Endothelial cell of umbilical vein (primary cell): Measurements from ENCODE around the gene CDH3. TPM values are rescaled to one million over a fixed set of nuclear protein-coding genes. Genes with fewer than 3 reads are reported as not detected.

Experiments
- BruUV-seq: library from RNA; stranded (reverse); fragments of 400-500 nt; replicated peaks from 2 replicates; lab custom pipeline; 2021; lab: Mats Ljungman, UMichigan
- CTCF ChIA-PET: fragments of 300-600, 350-600 bp; sonication (Branson Sonifier 250); formaldehyde crosslinking; loops from one replicate; lab custom pipeline; 2021; ENCODE audit warnings: antibody characterized with exemption, inconsistent platforms; lab: Charles Lee
- POLR2A ChIA-PET: fragments of 300-600, 350-600 bp; sonication (Branson Sonifier 250); formaldehyde crosslinking; loops from one replicate; lab custom pipeline; 2021; ENCODE audit warnings: antibody characterized with exemption, inconsistent platforms; lab: Charles Lee
- DNase-seq: peaks from one replicate; pipeline ENCODE4 v3.0.0-alpha.2; 2011; ENCODE audit warnings: low read depth, low spot score
- FAIRE-seq: peaks from 2 replicates; lab custom pipeline; 2011; peaks lifted over from hg19 to GRCh38; lab: Jason Lieb, UNC
- H2AFZ ChIP-seq: 2 replicates; pipeline ENCODE4 v1.6.0; 2012; ENCODE audit warnings: low read depth, low read length, control low read depth, inconsistent platforms
- H3K27ac ChIP-seq: 2 replicates; pipeline ENCODE4 v1.5.1; 2011; ENCODE audit warnings: low read depth, mild to moderate bottlenecking, control low read depth, low read length, moderate library complexity; ENCODE audit not compliant: insufficient read depth
- H3K27me3 ChIP-seq, 2 experiments: 2 replicates each; pipeline versions ENCODE4 v1.6.0 to v1.6.1; 2011; ENCODE audit warnings: low read length in 2 of 2, mixed read lengths in 1 of 2; ENCODE audit not compliant: control insufficient read depth in 2 of 2, insufficient read depth in 2 of 2
- H3K36me3 ChIP-seq, 2 experiments: 2 replicates in 1 of 2; 3 replicates in 1 of 2; pipeline ENCODE4 v1.5.1; 2011; ENCODE audit warnings: low read length in 2 of 2, mild to moderate bottlenecking in 1 of 2, moderate library complexity in 1 of 2; ENCODE audit not compliant: control insufficient read depth in 2 of 2, insufficient read depth in 2 of 2; ENCODE audit errors: extremely low read depth in 1 of 2
- H3K4me1 ChIP-seq: 3 replicates; pipeline ENCODE4 v1.5.1; 2011; ENCODE audit warnings: mild to moderate bottlenecking, low read length; ENCODE audit not compliant: control insufficient read depth, insufficient read depth; ENCODE audit errors: extremely low read depth
- H3K4me2 ChIP-seq: 2 replicates; pipeline ENCODE4 v1.6.1; 2011; ENCODE audit warnings: low read length, control low read depth, mixed read lengths; ENCODE audit not compliant: insufficient read depth
- H3K4me3 ChIP-seq, 3 experiments: fragments of 200-600 bp in 1 of 3; sonication (generic), shearing (Covaris generic) in 1 of 3; replicated peaks in 1 of 3; 2 replicates each; pipeline ENCODE4 v1.5.1; 2011 to 2016; ENCODE audit warnings: control low read depth in 3 of 3, low read length in 3 of 3, mild to moderate bottlenecking in 2 of 3, inconsistent platforms in 1 of 3, low read depth in 1 of 3, moderate library complexity in 1 of 3; ENCODE audit not compliant: insufficient read depth in 1 of 3
- H3K79me2 ChIP-seq: 2 replicates; pipeline ENCODE4 v1.6.0; 2012; ENCODE audit warnings: low read length, inconsistent platforms; ENCODE audit not compliant: control insufficient read depth, insufficient read depth
- H3K9ac ChIP-seq: replicated peaks from 2 replicates; pipeline ENCODE3; 2011; ENCODE audit warnings: low read length, control low read depth; ENCODE audit not compliant: insufficient read depth; ENCODE audit errors: extremely low read depth
- H3K9me1 ChIP-seq: replicated peaks from 3 replicates; pipeline ENCODE4 v1.6.0; 2011; ENCODE audit warnings: mild to moderate bottlenecking, low read length; ENCODE audit not compliant: control insufficient read depth, insufficient read depth; ENCODE audit errors: extremely low read depth
- H3K9me3 ChIP-seq: replicated peaks from 2 replicates; pipeline ENCODE4 v1.5.1; 2012; ENCODE audit warnings: low read length, inconsistent platforms; ENCODE audit not compliant: control insufficient read depth, insufficient read depth
- H4K20me1 ChIP-seq: replicated peaks from 2 replicates; pipeline ENCODE3; 2011; ENCODE audit warnings: mild to moderate bottlenecking, low read length; ENCODE audit not compliant: control insufficient read depth, insufficient read depth; ENCODE audit errors: extremely low read depth
- JUN ChIP-seq: IDR thresholded peaks from 2 replicates; pipeline ENCODE4 v1.6.1; 2011; ENCODE audit warnings: borderline replicate concordance, low read depth; ENCODE audit not compliant: insufficient read length, insufficient read depth
- POLR2A ChIP-seq: IDR thresholded peaks from 2 replicates; pipeline ENCODE4 v1.6.1; 2012; ENCODE audit warnings: low read depth, mild to moderate bottlenecking, control low read depth, low read length
- dilution Hi-C: fragments of 300-500 bp; cut with MboI; formaldehyde crosslinking; loops from one replicate; pipeline ENCODE4 v1.15.0; 2019; ENCODE audit warnings: low sequenced_read_pairs; ENCODE audit not compliant: extremely low pct_ligation_motif_present
- intact Hi-C: fragments of 100-400 bp; cut with micrococcal nuclease; formaldehyde crosslinking; loops from one replicate; pipeline ENCODE4 v1.10.0; 2022
- polyA plus RNA-seq, 4 experiments: library from polyadenylated mRNA; depleted of rRNA in 3 of 4; stranded (reverse) in 3 of 4; unstranded in 1 of 4; fragments of >200 nt; gene quantifications; 2 replicates each; pipeline versions ENCODE4 v1.2.1 to v1.2.3, GENCODE V29; 2011 to 2012; ENCODE audit warnings: missing spikeins in 1 of 4
- total RNA-seq: library from RNA; stranded (reverse); gene quantifications from 2 replicates; pipeline ENCODE4 v1.2.3, GENCODE V29; 2021
- TF ChIP-seq, protein P1 (sequence below), 2 donors: IDR thresholded peaks; 1 replicate in 1 of 2; 2 replicates in 1 of 2; pipeline ENCODE4 v1.5.1; 2011; ENCODE audit warnings: low read length in 2 of 2, mild to moderate bottlenecking in 2 of 2, moderate library complexity in 2 of 2, control low read depth in 1 of 2, inconsistent platforms in 1 of 2, low read depth in 1 of 2; ENCODE audit not compliant: insufficient read depth in 1 of 2; ENCODE audit errors: extremely low read depth in 1 of 2
- TF ChIP-seq, protein P2 (sequence below): IDR thresholded peaks from 2 replicates; pipeline ENCODE4 v1.6.1; 2011; ENCODE audit not compliant: insufficient read depth, insufficient read length

CDH3 gene
- total and polyA plus RNA-seq, 2 donors (not counting 3 experiments of a cell fraction or from before 2014, with no cell fraction given): 0.03 TPM; not detected in 1

DNA sequence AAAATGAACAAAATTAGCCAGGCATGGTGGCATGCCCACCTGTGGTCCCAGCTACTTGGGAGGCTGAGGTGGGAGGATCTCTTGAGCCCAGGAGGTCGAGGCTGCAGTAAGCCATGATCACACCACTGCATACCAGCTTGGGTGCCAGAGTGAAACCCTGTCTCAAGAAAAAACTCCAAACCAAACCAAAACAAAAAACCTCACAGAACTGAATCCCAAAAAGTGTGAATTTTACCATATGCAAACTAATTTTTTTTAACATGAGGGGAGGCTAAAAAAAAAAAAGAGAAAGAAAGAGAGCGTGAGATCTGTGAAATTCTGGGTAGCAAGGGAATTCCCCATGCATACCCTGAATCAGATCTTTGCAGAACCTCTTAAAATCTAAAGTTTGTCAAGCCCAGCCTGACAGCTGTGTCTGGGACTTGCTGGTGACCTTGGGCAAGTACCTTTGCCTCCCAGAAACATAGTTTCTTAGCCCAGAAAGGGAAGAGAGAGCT is 74.9 kb downstream of the CDH3 start:
- POLR2A ChIA-PET: no interaction called here
- dilution Hi-C loops: no loop called here

More for the DNA sequence above, 74.9 kb downstream of the CDH3 start:
- no peak for DNase-seq
- no peak overlapping the region for H3K9ac ChIP-seq
- H3K4me3 ChIP-seq: no peak overlapping the region
- H3K27me3 ChIP-seq: no peaks in the 10 kb centered on the region
- no peaks in the 10 kb centered on the region for H3K9me1 ChIP-seq
- TF ChIP-seq, protein P1, sequence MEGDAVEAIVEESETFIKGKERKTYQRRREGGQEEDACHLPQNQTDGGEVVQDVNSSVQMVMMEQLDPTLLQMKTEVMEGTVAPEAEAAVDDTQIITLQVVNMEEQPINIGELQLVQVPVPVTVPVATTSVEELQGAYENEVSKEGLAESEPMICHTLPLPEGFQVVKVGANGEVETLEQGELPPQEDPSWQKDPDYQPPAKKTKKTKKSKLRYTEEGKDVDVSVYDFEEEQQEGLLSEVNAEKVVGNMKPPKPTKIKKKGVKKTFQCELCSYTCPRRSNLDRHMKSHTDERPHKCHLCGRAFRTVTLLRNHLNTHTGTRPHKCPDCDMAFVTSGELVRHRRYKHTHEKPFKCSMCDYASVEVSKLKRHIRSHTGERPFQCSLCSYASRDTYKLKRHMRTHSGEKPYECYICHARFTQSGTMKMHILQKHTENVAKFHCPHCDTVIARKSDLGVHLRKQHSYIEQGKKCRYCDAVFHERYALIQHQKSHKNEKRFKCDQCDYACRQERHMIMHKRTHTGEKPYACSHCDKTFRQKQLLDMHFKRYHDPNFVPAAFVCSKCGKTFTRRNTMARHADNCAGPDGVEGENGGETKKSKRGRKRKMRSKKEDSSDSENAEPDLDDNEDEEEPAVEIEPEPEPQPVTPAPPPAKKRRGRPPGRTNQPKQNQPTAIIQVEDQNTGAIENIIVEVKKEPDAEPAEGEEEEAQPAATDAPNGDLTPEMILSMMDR (IDR thresholded peaks at IDR 0.05; ENCODE audit: extremely low read depth in 1 of 2, insufficient read depth in 1 of 2, low read depth in 1 of 2, low read length in 2 of 2): no peak
- TF ChIP-seq, protein P2, sequence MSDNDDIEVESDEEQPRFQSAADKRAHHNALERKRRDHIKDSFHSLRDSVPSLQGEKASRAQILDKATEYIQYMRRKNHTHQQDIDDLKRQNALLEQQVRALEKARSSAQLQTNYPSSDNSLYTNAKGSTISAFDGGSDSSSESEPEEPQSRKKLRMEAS: no peak
- TF ChIP-seq POLR2A (no peak), JUN (no peak)
- CTCF ChIA-PET: interaction anchor here (0.7 kb wide), 1 partner anchor 23 kb away, joined by 3 read pairs; no protein-coding TSS in a partner anchor
- no peaks in the 10 kb centered on the region for H3K79me2 ChIP-seq
- H3K4me1 ChIP-seq: no peaks in the 10 kb centered on the region
- H4K20me1 ChIP-seq: no peaks in the 10 kb centered on the region
- no peaks in the 10 kb centered on the region for H3K36me3 ChIP-seq
- no peak overlapping the region for H3K4me2 ChIP-seq
- no peak for FAIRE-seq
- no peak overlapping the region for H2AFZ ChIP-seq
- H3K9me3 ChIP-seq: no peaks in the 10 kb centered on the region
- H3K27ac ChIP-seq: no peak overlapping the region
- no TSS peak for BruUV-seq
- intact Hi-C loops: no loop called here
